ENCODE measurements around the gene EVI5L. TPM values are rescaled to one million over a fixed set of nuclear protein-coding genes. Genes with fewer than 3 reads are reported as not detected.

The EVI5L gene
- total RNA-seq, 4 donors from 2014 or later, result 14.4 to 30.3 (median 17.7) TPM

DNA sequence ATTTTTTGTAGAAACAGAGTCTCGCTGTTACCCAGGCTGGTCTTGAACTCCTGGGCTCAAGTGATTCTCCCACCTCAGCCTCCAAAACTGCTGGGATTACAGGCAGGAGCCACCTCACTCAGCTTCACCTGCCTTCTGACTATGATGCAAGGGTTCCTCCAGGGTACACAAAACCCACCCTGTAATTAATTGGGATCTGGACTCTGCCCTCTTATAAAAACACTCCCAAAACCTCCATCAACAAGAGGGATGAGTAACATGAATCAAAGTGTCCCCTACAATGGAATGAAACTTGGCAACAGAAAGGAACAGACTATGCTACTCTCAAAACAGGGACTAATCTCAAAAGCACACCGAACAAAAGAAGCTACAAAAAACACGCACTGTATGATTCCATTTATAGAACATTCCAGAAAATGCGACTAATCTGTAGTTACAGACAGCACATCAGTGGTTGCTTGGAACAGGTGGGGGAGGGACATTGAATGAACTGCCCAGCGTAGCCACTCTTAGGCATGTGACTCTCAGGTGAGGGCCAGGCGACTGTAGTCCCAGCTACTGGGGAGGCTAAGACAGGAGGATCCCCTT, 47.3 kb downstream of the EVI5L start:
- H3K4me1 ChIP-seq, result peaks cover 0 to 19% (median 4%) of the 10 kb centered on the region in 4 donors
- no peaks in the 10 kb centered on the region for H3K36me3 ChIP-seq
- no peak overlapping the region for H3K27ac ChIP-seq
- no peak overlapping the region for H3K4me3 ChIP-seq
- no peaks in the 10 kb centered on the region for H3K9me3 ChIP-seq
- TF ChIP-seq POLR2A (IDR thresholded peaks at IDR 0.05), result no peak
- no peak for TF ChIP-seq EP300 (IDR thresholded peaks at IDR 0.05)
- TF ChIP-seq, protein P1, sequence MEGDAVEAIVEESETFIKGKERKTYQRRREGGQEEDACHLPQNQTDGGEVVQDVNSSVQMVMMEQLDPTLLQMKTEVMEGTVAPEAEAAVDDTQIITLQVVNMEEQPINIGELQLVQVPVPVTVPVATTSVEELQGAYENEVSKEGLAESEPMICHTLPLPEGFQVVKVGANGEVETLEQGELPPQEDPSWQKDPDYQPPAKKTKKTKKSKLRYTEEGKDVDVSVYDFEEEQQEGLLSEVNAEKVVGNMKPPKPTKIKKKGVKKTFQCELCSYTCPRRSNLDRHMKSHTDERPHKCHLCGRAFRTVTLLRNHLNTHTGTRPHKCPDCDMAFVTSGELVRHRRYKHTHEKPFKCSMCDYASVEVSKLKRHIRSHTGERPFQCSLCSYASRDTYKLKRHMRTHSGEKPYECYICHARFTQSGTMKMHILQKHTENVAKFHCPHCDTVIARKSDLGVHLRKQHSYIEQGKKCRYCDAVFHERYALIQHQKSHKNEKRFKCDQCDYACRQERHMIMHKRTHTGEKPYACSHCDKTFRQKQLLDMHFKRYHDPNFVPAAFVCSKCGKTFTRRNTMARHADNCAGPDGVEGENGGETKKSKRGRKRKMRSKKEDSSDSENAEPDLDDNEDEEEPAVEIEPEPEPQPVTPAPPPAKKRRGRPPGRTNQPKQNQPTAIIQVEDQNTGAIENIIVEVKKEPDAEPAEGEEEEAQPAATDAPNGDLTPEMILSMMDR (IDR thresholded peaks at IDR 0.05), result no peak
- WGBS, 2 donors, result 68 to 73% methylated on average over 6 of the region's 6 CpGs
- peaks cover 0 to 41% of the 10 kb centered on the region in 2 donors for H3K27me3 ChIP-seq
- DNase-seq (ENCODE audit: low spot score in 2 of 2), result no peak

- no peak for DNase-seq (ENCODE audit: low spot score in 2 of 2)
- H3K4me1 ChIP-seq, result peaks cover 0 to 5% (median 0%) of the 10 kb centered on the region in 4 donors
- peaks cover 0 to 23% of the 10 kb centered on the region in 2 donors for H3K27me3 ChIP-seq
- 72 to 76% methylated on average over 18 of the region's 18 CpGs for WGBS, 2 donors
- H3K36me3 ChIP-seq, result no peaks in the 10 kb centered on the region
- H3K27ac ChIP-seq, result no peak overlapping the region
- H3K9me3 ChIP-seq, result no peaks in the 10 kb centered on the region
- no peak overlapping the region for H3K4me3 ChIP-seq
- no peak for TF ChIP-seq EP300 (IDR thresholded peaks at IDR 0.05)
- no peak for TF ChIP-seq POLR2A (IDR thresholded peaks at IDR 0.05)
- TF ChIP-seq, protein P1 (IDR thresholded peaks at IDR 0.05), result no peak
Measured at GRCh38 chr19:7879111-7879807, 49.2 kb downstream of the EVI5L start.

GRCh38 chr19:7879836-7880235, 49.8 kb downstream of the EVI5L start:
- Histone ChIP-seq H3K36me3 (no peaks in the 10 kb centered on the region), H3K4me1 (no peaks in the 10 kb centered on the region), H3K27me3 (peaks cover 0 to 18% of the 10 kb centered on the region in 2 donors), H3K9me3 (no peaks in the 10 kb centered on the region), H3K27ac (no peak overlapping the region), H3K4me3 (no peak overlapping the region)
- WGBS, 2 donors, result 86% methylated on average over 19 of the region's 19 CpGs
- TF ChIP-seq EP300 (IDR thresholded peaks at IDR 0.05), result no peak
- no peak for TF ChIP-seq POLR2A (IDR thresholded peaks at IDR 0.05)
- TF ChIP-seq, protein P1 (IDR thresholded peaks at IDR 0.05), result no peak
- no peak for DNase-seq (ENCODE audit: low spot score in 2 of 2)

- no peak for DNase-seq (ENCODE audit: low spot score in 2 of 2)
- Histone ChIP-seq H3K27ac (no peak overlapping the region), H3K4me1 (no peaks in the 10 kb centered on the region), H3K36me3 (no peaks in the 10 kb centered on the region), H3K27me3 (peaks cover 0 to 12% of the 10 kb centered on the region in 2 donors), H3K4me3 (no peak overlapping the region), H3K9me3 (no peaks in the 10 kb centered on the region)
- TF ChIP-seq, protein P1 (IDR thresholded peaks at IDR 0.05), result no peak
- no peak for TF ChIP-seq POLR2A (IDR thresholded peaks at IDR 0.05)
- 81 to 93% methylated on average over 3 of the region's 3 CpGs for WGBS, 2 donors
Measured at GRCh38 chr19:7881910-7882309, 51.9 kb downstream of the EVI5L start.

DNA sequence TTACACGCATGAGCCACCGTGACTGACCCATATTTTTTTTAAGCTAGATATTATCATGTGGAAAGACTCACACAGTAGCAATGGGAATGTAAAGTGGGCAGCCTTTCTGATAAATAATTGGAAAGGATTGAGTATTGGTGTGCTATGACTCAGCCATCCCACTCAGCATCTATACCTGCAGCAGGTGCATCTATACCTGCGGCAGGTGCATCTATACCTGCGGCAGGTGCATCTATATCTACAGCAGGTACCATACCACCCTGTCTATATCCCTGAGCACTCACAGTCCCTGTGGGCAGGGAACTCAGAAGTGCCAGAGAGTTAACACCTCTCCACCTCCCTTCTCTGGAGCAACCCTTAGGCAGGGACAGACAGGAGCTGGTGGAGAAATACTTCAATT, 53.1 kb downstream of the EVI5L start:
- no peak overlapping the region for H3K27ac ChIP-seq
- no peaks in the 10 kb centered on the region for H3K9me3 ChIP-seq
- WGBS, 2 donors, result 78 to 85% methylated on average over 4 of the region's 4 CpGs
- H3K36me3 ChIP-seq, result no peaks in the 10 kb centered on the region
- TF ChIP-seq, protein P1 (IDR thresholded peaks at IDR 0.05), result no peak
- TF ChIP-seq POLR2A (IDR thresholded peaks at IDR 0.05) (no peak), EP300 (IDR thresholded peaks at IDR 0.05) (no peak)
- H3K27me3 ChIP-seq, result peaks cover 0 to 22% of the 10 kb centered on the region in 2 donors
- peaks cover 0 to 1% (median under 1%) of the 10 kb centered on the region in 4 donors for H3K4me1 ChIP-seq
- DNase-seq (ENCODE audit: low spot score in 2 of 2), result no peak
- H3K4me3 ChIP-seq, result no peak overlapping the region

Data from tibial nerve (tissue), 4 donors.